CD14-positive monocyte (primary cell): ENCODE measurements around the gene SLC6A6. TPM values are rescaled to one million over a fixed set of nuclear protein-coding genes. Genes with fewer than 3 reads are reported as not detected.
A peak's percentile ranks its signal among the peaks of the same experiment; 100 is the strongest.

Source experiments
- DNase-seq, 3 donors: peaks; one replicate each; pipeline ENCODE4 v3.0.0-alpha.2; 2011 to 2022
- H2AFZ ChIP-seq: 2 replicates; pipeline ENCODE4 v1.6.0; 2012; ENCODE audit warnings: mild to moderate bottlenecking, low read depth, low read length, inconsistent platforms; ENCODE audit not compliant: insufficient read depth, poor library complexity, severe bottlenecking
- H3K27ac ChIP-seq, 2 donors: 1 replicate in 1 of 2; 2 replicates in 1 of 2; pipeline ENCODE4 v1.5.1; 2012 to 2013; ENCODE audit warnings: low read length in 2 of 2, control low read depth in 1 of 2, inconsistent platforms in 1 of 2, low read depth in 1 of 2, mild to moderate bottlenecking in 1 of 2
- H3K27me3 ChIP-seq, 2 donors: one replicate each; pipeline versions ENCODE4 v1.6.0 to v1.6.1; 2011 to 2013; ENCODE audit warnings: low read length in 2 of 2; ENCODE audit not compliant: control insufficient read depth in 2 of 2, insufficient read depth in 2 of 2
- H3K36me3 ChIP-seq, 2 donors: replicated peaks in 1 of 2; 1 replicate in 1 of 2; 2 replicates in 1 of 2; pipeline versions ENCODE4 v1.5.1 to v1.6.1; 2012 to 2013; ENCODE audit warnings: low read length in 2 of 2, control low read depth in 1 of 2, inconsistent platforms in 1 of 2, mild to moderate bottlenecking in 1 of 2; ENCODE audit not compliant: insufficient read depth in 2 of 2, control insufficient read depth in 1 of 2
- H3K4me1 ChIP-seq, 2 donors: 1 replicate in 1 of 2; 2 replicates in 1 of 2; pipeline versions ENCODE4 v1.5.1 to v1.6.1; 2012 to 2013; ENCODE audit warnings: low read length in 2 of 2, control low read depth in 1 of 2, inconsistent platforms in 1 of 2, mild to moderate bottlenecking in 1 of 2, moderate library complexity in 1 of 2; ENCODE audit not compliant: insufficient read depth in 2 of 2, control insufficient read depth in 1 of 2
- H3K4me2 ChIP-seq: replicated peaks from 2 replicates; pipeline ENCODE3; 2012; ENCODE audit warnings: low read length, moderate library complexity, mild to moderate bottlenecking; ENCODE audit not compliant: poor library complexity, severe bottlenecking; ENCODE audit errors: extremely low read depth
- H3K4me3 ChIP-seq, 3 experiments: fragments of 200-600 bp in 1 of 3; sonication (generic) in 1 of 3; replicated peaks in 1 of 3; 1 replicate in 2 of 3; 2 replicates in 1 of 3; pipeline ENCODE4 v1.5.1; 2011 to 2013; ENCODE audit warnings: low read length in 3 of 3, mild to moderate bottlenecking in 3 of 3, control low read depth in 2 of 3, low read depth in 2 of 3, inconsistent platforms in 1 of 3, moderate library complexity in 1 of 3
- H3K79me2 ChIP-seq: 2 replicates; pipeline ENCODE4 v1.6.0; 2012; ENCODE audit warnings: mild to moderate bottlenecking, control low read depth, inconsistent platforms, low read length, moderate library complexity; ENCODE audit not compliant: insufficient read depth
- H3K9ac ChIP-seq: 2 replicates; pipeline ENCODE4 v1.6.0; 2017; ENCODE audit warnings: low read length, mild to moderate bottlenecking; ENCODE audit not compliant: insufficient read depth, poor library complexity, severe bottlenecking
- H3K9me3 ChIP-seq, 2 donors: replicated peaks in 1 of 2; 1 replicate in 1 of 2; 2 replicates in 1 of 2; pipeline versions ENCODE4 v1.5.1 to v1.6.1; 2012 to 2013; ENCODE audit warnings: low read length in 2 of 2, control low read depth in 1 of 2; ENCODE audit not compliant: control insufficient read depth in 1 of 2, insufficient read depth in 1 of 2
- H4K20me1 ChIP-seq: 2 replicates; pipeline ENCODE4 v1.6.0; 2012; ENCODE audit warnings: mild to moderate bottlenecking, low read length, control low read depth, moderate library complexity; ENCODE audit not compliant: insufficient read depth
- H3K27ac Mint-ChIP-seq, 7 donors: one replicate each; pipeline ENCODE4 v1.8.0; 2020; ENCODE audit warnings: mild to moderate bottlenecking in 7 of 7, mixed read lengths in 7 of 7, moderate library complexity in 6 of 7, inconsistent platforms in 2 of 7
- H3K27me3 Mint-ChIP-seq, 3 donors: one replicate each; pipeline ENCODE4 v1.8.0; 2021 to 2022; ENCODE audit warnings: low read depth in 3 of 3, mild to moderate bottlenecking in 3 of 3, mixed read lengths in 3 of 3, moderate library complexity in 3 of 3, inconsistent platforms in 1 of 3
- H3K36me3 Mint-ChIP-seq, 2 donors: one replicate each; pipeline ENCODE4 v1.8.0; 2020; ENCODE audit warnings: mixed read lengths in 2 of 2, inconsistent platforms in 1 of 2, mild to moderate bottlenecking in 1 of 2
- H3K4me1 Mint-ChIP-seq: one replicate; pipeline ENCODE4 v1.8.0; 2020; ENCODE audit warnings: mild to moderate bottlenecking, mixed read lengths
- H3K4me3 Mint-ChIP-seq, 2 donors: one replicate each; pipeline ENCODE4 v1.8.0; 2020; ENCODE audit warnings: mild to moderate bottlenecking in 2 of 2, mixed read lengths in 2 of 2, moderate library complexity in 1 of 2
- H3K9me3 Mint-ChIP-seq, 7 donors: one replicate each; pipeline ENCODE4 v1.8.0; 2020 to 2022; ENCODE audit warnings: mixed read lengths in 7 of 7, mild to moderate bottlenecking in 6 of 7, moderate library complexity in 6 of 7, inconsistent platforms in 2 of 7
- CTCF ChIP-seq: fragments of 200-600 bp; IDR thresholded peaks from one replicate; pipeline ENCODE4 v1.8.0; 2022; ENCODE audit warnings: antibody characterized with exemption, mild to moderate bottlenecking
- WGBS: methylation state at CpG from one replicate; pipeline ENCODE4 v1.1.5; 2013; ENCODE audit warnings: missing lambda C conversion rate; ENCODE audit not compliant: insufficient coverage; 5-methylcytosine and 5-hydroxymethylcytosine counted together
- intact Hi-C, 2 donors: fragments of 100-400 bp; cut with micrococcal nuclease; formaldehyde crosslinking; loops; one replicate each; pipeline versions ENCODE4 v1.15.0 to v1.15.1; 2023
- polyA plus RNA-seq, 3 donors: library from polyadenylated mRNA; depleted of rRNA in 1 of 3; unstranded in 2 of 3; stranded (reverse) in 1 of 3; fragments of 300-500 nt in 2 of 3; fragments of >200 nt in 1 of 3; fragmentation: Illumina TruSeq in 2 of 3; gene quantifications; 1 replicate in 2 of 3; 2 replicates in 1 of 3; pipeline ENCODE4 v1.2.3, GENCODE V29; 2012 to 2021

Gene SLC6A6
- polyA plus RNA-seq, 3 donors: 18.4 to 136 (median 24.5) TPM

GRCh38 chr3:14487821-14488220 lies 85.4 kb downstream of the SLC6A6 start:
- H3K36me3 Mint-ChIP-seq: peaks cover 82 to 84% of the 10 kb centered on the region in 2 donors
- TF ChIP-seq CTCF: no peak
- Histone ChIP-seq H4K20me1 (peaks cover 72% of the 10 kb centered on the region), H3K4me3 (no peak overlapping the region), H3K4me1 (no peaks in the 10 kb centered on the region), H3K79me2 (no peaks in the 10 kb centered on the region), H2AFZ (no peak overlapping the region), H3K27me3 (no peaks in the 10 kb centered on the region), H3K9me3 (no peaks in the 10 kb centered on the region), H3K27ac (no peak overlapping the region), H3K4me2 (no peak overlapping the region), H3K36me3 (peaks cover 69 to 84% of the 10 kb centered on the region in 2 donors), H3K9ac (no peak overlapping the region)
- no peak for DNase-seq
- H3K27me3 Mint-ChIP-seq: peaks cover 0 to 1% (median 0%) of the 10 kb centered on the region in 3 donors
- no peak overlapping the region for H3K4me3 Mint-ChIP-seq
- intact Hi-C loops: no loop called here
- H3K9me3 Mint-ChIP-seq: peaks cover 0 to 4% (median 0%) of the 10 kb centered on the region in 7 donors
- WGBS: 96% methylated on average over 3 of the region's 7 CpGs
- H3K27ac Mint-ChIP-seq: peak overlapping the region in 1 of 7 donors; percentile 50
- no peaks in the 10 kb centered on the region for H3K4me1 Mint-ChIP-seq

GRCh38 chr3:14488286-14489041 lies 86.1 kb downstream of the SLC6A6 start:
- TF ChIP-seq CTCF: no peak
- no peak overlapping the region for H3K4me2 ChIP-seq
- H3K4me3 Mint-ChIP-seq: no peak overlapping the region
- WGBS: 100% methylated on average over 3 of the region's 7 CpGs
- intact Hi-C loops: no loop called here
- no peak overlapping the region for H3K27ac ChIP-seq
- no peaks in the 10 kb centered on the region for H3K4me1 Mint-ChIP-seq
- peaks cover 0 to 4% (median 0%) of the 10 kb centered on the region in 7 donors for H3K9me3 Mint-ChIP-seq
- no peaks in the 10 kb centered on the region for H3K4me1 ChIP-seq
- H3K79me2 ChIP-seq: no peaks in the 10 kb centered on the region
- no peak for DNase-seq
- no peaks in the 10 kb centered on the region for H3K9me3 ChIP-seq
- H3K9ac ChIP-seq: no peak overlapping the region
- peaks cover 76 to 78% of the 10 kb centered on the region in 2 donors for H3K36me3 Mint-ChIP-seq
- H2AFZ ChIP-seq: no peak overlapping the region
- peaks cover 65% of the 10 kb centered on the region for H4K20me1 ChIP-seq
- H3K36me3 ChIP-seq: peaks cover 62 to 78% of the 10 kb centered on the region in 2 donors
- no peak overlapping the region for H3K4me3 ChIP-seq
- H3K27me3 ChIP-seq: no peaks in the 10 kb centered on the region
- peaks cover 0 to 1% (median 0%) of the 10 kb centered on the region in 3 donors for H3K27me3 Mint-ChIP-seq
- H3K27ac Mint-ChIP-seq: peak overlapping the region in 2 of 7 donors; percentile 42 to 73
